ENCODE results near the gene MARCHF3.

DNA sequence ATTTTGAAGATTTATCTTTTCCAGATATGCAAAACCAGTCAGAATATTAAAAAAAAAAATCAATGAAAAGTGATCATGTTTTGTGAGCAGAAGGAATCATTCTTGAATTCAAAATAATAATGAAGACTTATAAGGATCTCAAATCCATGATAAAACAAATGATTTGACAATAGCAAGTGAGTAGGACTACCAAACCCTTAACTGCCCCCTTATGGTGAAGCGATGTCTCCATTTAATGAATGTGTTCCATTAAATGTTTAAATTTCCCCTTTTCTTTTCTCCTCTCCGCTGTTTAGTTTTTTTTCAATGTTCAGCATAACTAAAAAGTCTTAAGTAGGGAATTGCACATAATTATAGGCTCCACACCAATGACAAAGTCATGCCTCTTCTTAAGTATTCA is 12.2 kb upstream of the MARCHF3 start:
- TF ChIP-seq EZH2 (IDR thresholded peaks at IDR 0.05; ENCODE audit: borderline replicate concordance, low read length): no peak
- TF ChIP-seq, protein P1, sequence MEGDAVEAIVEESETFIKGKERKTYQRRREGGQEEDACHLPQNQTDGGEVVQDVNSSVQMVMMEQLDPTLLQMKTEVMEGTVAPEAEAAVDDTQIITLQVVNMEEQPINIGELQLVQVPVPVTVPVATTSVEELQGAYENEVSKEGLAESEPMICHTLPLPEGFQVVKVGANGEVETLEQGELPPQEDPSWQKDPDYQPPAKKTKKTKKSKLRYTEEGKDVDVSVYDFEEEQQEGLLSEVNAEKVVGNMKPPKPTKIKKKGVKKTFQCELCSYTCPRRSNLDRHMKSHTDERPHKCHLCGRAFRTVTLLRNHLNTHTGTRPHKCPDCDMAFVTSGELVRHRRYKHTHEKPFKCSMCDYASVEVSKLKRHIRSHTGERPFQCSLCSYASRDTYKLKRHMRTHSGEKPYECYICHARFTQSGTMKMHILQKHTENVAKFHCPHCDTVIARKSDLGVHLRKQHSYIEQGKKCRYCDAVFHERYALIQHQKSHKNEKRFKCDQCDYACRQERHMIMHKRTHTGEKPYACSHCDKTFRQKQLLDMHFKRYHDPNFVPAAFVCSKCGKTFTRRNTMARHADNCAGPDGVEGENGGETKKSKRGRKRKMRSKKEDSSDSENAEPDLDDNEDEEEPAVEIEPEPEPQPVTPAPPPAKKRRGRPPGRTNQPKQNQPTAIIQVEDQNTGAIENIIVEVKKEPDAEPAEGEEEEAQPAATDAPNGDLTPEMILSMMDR (IDR thresholded peaks at IDR 0.05; ENCODE audit: low read length): peak; percentile 31; the same call in 1 of the 2 replicates

Measured in OCI-LY1 (cell line).